Right ventricle myocardium inferior (tissue), 1 donor: ENCODE measurements around the gene ARHGEF28. TPM values are rescaled to one million over a fixed set of nuclear protein-coding genes. Genes with fewer than 3 reads are reported as not detected.

ENCODE experiments used
- ATAC-seq: fragments of 200-7000 bp; cut with Tn5 transposase; one replicate; pipeline ENCODE4 v1.9.1; 2020; ENCODE audit warnings: mild to moderate bottlenecking, moderate library complexity
- DNase-seq: peaks from one replicate; pipeline ENCODE4 v3.0.0; 2021; ENCODE audit errors: missing footprints
- intact Hi-C: fragments of 100-400 bp; cut with DNase I; formaldehyde crosslinking; loops from one replicate; pipeline ENCODE4 v1.11.0; 2022
- total RNA-seq: library from RNA; stranded (reverse); fragmentation: NEBNext Ultra II Directional; extraction: Animal tissue kit (Norgen Biotek cat#: 25700); gene quantifications from one replicate; pipeline ENCODE4 v1.2.1, GENCODE V29; 2021
- donor health status: DM: no; HTN: yes; CAD: no; lungs with severe emphysema.

The ARHGEF28 gene
- total RNA-seq, 1 donor from 2014 or later = 1.9 TPM

GRCh38 chr5:73857446-73857845, 231.4 kb downstream of the ARHGEF28 start:
- no peak for ATAC-seq
- intact Hi-C loops = no loop called here

GRCh38 chr5:73858054-73858453, 232.1 kb downstream of the ARHGEF28 start:
- ATAC-seq = no peak
- DNase-seq = no peak
- intact Hi-C loops = loop anchor here (2.0 kb wide), 1 partner anchor 43 kb away; no protein-coding TSS in a partner anchor

More at GRCh38 chr5:73857446-73857845, 231.4 kb downstream of the ARHGEF28 start:
- no peak for DNase-seq

DNA sequence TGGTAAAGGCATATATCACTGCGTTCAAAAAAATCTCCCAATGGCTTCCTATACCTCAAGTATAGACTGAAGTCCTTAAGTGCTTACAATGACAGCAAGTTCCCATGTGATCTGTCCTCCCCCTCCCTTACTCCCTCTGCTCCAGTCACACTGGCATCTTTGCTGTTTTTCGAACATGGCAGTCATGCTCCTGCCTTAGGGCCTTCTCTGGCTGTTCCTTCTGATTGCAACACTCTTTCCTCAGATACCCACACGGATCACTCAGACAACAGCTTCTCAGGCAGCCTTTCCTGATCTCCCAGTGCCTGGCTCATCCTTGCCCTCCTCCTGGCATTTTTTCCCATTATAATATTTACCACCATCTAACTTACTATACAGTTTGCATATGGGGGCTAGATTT, 232.8 kb downstream of the ARHGEF28 start:
- no peak for DNase-seq
- ATAC-seq = no peak
- intact Hi-C loops = loop anchor here (2.0 kb wide), 1 partner anchor 42 kb away; no protein-coding TSS in a partner anchor

GRCh38 chr5:73859696-73860095, 233.7 kb downstream of the ARHGEF28 start:
- intact Hi-C loops = loop anchor here (2.0 kb wide), 1 partner anchor 41 kb away; no protein-coding TSS in a partner anchor
- no peak for DNase-seq
- ATAC-seq = no peak

DNA sequence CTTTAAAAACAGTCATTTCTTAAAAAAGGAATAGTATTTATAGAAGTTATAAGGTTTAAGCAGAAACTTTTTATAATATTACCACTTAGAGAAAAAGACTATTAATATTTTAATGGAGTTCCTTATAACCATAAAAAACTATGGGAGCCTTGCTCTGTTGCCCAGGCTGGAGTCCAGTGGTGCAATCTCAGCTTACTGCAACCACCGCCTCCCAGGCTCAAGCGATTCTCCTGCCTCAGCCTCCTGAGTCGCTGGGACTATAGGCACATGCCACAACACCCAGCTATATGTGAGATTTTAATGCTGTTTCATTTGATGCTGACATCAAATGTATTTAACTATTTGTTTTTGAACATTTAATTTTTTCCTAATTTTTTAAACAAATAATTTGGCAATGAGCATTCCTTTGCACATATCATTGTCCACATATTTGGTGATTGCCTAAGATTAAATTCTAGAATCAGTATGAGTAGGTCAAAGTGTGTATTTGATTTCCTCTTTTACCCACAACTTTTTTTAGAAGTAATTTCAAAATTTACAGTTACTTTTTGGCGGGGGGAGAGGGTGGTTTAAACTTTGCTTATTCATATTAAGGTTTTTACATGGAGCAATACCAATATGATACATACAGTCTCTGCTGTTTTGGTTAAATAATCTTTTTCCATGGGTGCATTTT, 235.5 kb downstream of the ARHGEF28 start:
- intact Hi-C loops = no loop called here
- DNase-seq (no peak), ATAC-seq (no peak)

DNA sequence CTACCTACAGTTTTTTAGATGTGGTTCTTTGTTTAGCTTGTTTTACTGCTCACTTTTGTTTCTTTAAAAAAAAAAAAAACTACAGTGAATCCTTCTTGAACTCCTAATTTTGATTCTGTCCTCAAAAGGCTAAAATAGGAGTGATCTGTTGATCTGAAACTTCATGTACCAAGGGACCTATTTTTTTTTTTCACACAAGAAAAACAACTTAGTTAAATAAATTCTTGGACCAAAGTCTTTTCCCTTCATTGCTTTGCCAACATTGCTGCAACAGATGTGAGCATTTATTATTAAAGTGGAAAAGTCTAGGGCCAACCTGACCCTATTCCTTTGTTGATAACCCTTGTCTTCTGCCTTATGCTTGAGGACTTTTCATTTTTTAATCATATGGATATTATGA, 236.8 kb downstream of the ARHGEF28 start:
- ATAC-seq = peak; percentile 10
- DNase-seq = no peak
- intact Hi-C loops = no loop called here

DNA sequence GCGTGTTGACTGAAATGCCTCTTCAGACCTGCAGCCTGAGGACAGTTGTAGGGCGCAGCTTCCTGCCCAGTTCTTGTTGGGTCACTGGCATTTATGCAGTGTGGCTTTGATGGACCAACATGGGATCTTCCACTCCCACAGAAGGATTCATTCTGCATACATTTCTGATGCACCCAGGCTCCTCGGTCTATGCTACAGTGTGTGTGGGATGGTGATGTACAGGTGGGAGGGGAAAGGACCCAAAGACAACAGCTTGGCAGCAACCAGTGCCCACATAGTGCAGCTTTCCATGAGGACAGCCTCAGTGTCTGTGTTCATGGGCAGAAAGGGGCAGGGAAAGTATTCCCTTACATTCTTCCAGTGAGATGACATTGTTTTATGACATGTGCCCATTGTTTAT, 237.9 kb downstream of the ARHGEF28 start:
- DNase-seq (no peak), ATAC-seq (no peak)
- intact Hi-C loops = no loop called here

DNA sequence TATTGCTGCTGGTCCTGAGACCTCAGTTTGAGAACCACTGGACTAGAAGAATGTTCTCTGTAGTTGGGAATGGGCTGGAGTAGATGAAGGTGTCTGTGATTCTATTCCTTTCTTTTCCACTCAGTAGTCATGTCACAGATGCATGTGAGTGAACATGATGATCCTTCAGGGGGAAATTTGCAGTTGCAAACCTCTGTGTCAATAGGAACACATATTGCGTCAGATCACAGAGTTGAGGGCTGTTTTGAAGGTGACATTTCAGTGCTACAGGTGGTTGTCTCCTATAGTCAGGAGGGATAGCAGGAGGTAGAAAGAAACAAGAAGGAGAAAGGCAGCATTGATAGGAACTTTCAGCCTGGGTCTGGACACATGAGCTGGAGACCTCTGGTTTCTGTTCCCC, 239.3 kb downstream of the ARHGEF28 start:
- ATAC-seq = no peak
- intact Hi-C loops = no loop called here

GRCh38 chr5:73867345-73868335, 241.6 kb downstream of the ARHGEF28 start:
- no peak for DNase-seq
- no peak for ATAC-seq
- intact Hi-C loops = no loop called here

More for the DNA sequence above, 239.3 kb downstream of the ARHGEF28 start:
- no peak for DNase-seq

- DNase-seq (no peak), ATAC-seq (no peak)
- intact Hi-C loops = no loop called here
These were observed 257.6 kb downstream of the ARHGEF28 start for GRCh38 chr5:73883646-73884045.

GRCh38 chr5:73887688-73888087, 261.7 kb downstream of the ARHGEF28 start:
- intact Hi-C loops = no loop called here
- no peak for ATAC-seq
- no peak for DNase-seq

DNA sequence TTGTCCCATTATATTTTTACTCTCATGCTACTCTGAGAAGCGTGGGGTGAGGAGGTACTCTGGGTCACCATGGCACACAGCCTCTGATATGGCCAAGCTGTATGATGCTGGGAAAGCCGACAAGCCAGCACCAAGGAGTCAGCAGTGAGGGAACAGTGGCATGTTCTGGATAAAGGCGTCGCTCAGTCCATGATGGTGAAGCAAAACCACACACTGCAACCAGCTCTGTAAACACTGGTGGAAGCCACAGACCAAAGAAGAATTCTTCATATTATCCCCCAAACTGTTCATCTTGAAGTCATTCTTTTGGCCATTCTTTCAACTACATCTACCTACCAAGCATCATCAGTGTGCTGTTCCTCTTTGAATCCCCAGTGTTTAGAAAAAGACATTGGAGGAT, 264.6 kb downstream of the ARHGEF28 start:
- DNase-seq = no peak
- ATAC-seq = no peak

GRCh38 chr5:73892218-73892617, 266.2 kb downstream of the ARHGEF28 start:
- DNase-seq (no peak), ATAC-seq (no peak)
- intact Hi-C loops = no loop called here

More for the DNA sequence above, 264.6 kb downstream of the ARHGEF28 start:
- intact Hi-C loops = no loop called here

DNA sequence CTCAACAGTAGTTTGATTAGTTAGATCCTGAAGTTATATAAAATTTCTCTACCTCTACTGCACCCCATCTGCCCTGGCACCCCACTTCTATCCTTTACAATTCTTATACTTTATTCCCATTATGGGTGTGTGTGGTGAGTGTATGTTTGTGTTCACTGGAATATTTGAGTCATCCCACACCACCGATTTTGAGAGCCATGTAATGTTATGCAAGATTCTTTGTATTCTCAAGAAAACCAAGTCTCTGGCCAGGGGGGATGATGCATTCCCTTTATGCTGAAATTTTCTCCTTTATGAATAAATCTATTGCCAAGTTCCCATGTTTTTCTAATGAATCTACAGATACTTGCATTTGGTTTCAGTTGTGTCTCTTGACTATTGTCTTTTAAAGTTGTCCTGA, 266.8 kb downstream of the ARHGEF28 start:
- ATAC-seq (no peak), DNase-seq (no peak)
- intact Hi-C loops = no loop called here

DNA sequence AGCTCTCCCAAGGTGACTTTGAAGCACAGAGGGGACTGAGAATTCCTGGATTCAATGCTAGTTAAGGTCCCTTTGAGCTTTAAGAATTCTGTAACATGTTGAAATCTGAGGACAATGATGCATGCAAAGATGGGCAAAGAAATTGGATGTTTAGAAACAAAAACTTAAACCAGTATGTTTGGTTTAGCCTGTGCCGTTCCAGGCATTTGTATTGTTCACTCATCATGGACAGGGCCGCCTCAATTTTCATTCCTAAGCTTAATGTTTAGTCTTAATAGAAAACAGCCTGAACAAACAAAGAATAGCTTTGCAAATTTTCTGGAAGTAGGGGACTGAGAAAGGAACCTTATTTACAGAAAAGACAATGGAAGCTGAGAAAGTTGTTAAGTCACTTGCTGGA, 267.8 kb downstream of the ARHGEF28 start:
- ATAC-seq (no peak), DNase-seq (no peak)
- intact Hi-C loops = no loop called here

GRCh38 chr5:73894860-73895259, 268.9 kb downstream of the ARHGEF28 start:
- no peak for ATAC-seq
- intact Hi-C loops = no loop called here
- DNase-seq = no peak

DNA sequence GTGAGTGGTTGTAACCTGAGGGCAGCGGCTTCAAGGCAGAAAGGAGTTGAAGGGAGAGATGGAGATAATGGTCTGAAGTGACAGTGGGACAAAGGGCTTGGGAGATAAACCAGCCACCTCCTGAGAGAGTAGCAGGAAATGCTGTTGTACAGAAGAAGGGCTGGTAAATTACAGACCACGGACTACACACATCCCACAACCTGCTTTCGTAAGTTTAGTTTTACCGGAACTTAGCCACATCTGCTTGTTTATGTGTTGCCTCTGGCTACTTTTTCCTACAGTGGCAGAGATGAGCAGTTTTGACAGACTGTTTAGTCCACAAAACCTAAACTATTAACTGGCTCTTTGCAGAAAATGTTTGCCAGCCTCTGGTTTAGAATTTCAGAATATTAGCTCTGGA, 269.5 kb downstream of the ARHGEF28 start:
- ATAC-seq = no peak
- intact Hi-C loops = no loop called here
- DNase-seq = no peak

DNA sequence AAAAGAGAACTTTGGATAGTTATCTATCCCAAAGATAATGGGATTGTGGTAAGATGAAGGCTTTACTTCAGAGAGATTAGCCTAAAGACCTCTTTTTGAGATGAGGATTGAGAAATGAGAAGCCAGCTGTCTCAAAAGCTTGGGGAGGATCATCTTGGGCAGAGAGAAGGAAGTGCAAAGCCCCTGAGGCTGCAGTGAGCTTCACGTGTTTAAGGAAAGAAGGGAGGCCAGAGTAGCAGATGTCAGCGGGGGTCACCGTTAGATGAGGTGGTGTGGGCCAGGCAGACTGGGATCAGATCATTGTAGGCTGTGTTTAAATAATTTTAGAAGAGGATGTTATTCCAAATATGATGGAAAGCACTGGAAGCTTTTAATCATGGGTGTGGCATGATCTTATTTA, 270.1 kb downstream of the ARHGEF28 start:
- DNase-seq (no peak), ATAC-seq (no peak)
- intact Hi-C loops = no loop called here

DNA sequence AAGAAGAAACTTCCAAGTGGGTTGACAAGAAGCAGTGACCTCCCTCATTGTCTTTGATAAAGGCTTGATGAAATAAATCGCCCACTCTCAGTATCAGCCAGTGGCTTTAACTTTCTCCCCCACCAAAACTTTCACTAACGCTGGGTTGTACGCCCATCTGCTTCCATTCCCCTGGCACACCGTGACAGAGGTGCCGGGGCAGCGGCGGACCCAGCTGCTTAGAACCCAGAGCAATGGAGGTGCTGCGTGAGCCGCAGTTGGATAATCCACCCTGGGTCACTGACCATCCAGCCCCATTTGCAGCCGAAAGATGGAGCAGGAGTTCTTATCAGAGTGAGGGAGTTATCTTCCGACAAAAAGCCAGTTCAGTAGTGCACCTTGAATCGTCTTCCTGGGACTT, 270.7 kb downstream of the ARHGEF28 start:
- intact Hi-C loops = no loop called here
- DNase-seq = no peak
- no peak for ATAC-seq

DNA sequence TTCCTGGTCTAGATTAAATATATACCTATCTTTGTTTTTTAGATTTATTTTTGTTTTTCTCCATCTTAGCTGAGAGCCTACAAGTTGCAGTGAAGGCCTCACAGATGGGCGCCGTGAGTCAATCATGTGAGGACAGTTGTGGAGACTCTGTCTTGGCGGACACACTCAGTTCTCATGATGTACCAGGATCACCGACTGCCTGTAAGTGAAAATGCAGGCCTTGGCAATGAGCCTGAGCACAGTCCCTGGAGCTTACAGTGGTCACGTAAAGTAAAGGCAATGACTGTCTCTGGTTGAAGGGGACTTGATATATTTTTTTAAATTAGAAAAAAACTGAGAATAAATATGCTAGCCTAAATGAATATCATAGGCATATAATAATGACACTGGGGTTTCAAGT, 271.9 kb downstream of the ARHGEF28 start:
- ATAC-seq = peak; percentile 77
- intact Hi-C loops = no loop called here
- peak; percentile 68 for DNase-seq
